ENCODE measurements around the gene LRRC40. TPM values are rescaled to one million over a fixed set of nuclear protein-coding genes. Genes with fewer than 3 reads are reported as not detected.

The LRRC40 gene
- total and polyA plus RNA-seq, 9 of the 15 experiments (the other 6 are each of a cell fraction or from before 2014, with no cell fraction given), result 16.1 to 36.2 (median 30.9) TPM

GRCh38 chr1:70247768-70248167, 42.4 kb upstream of the LRRC40 start:
- FAIRE-seq (no peak), DNase-seq (ENCODE audit: extremely low read depth in 1 of 4, low spot score in 3 of 4) (no peak), ATAC-seq (no peak)
- CTCF ChIA-PET (ENCODE audit: low intra/inter-chr PET ratio), result no interaction called here
- H3K79me2 ChIP-seq (ENCODE audit: control insufficient read depth, insufficient read depth, low read length), result 0 out of 3 replicates have a peak, but pooled peaks cover 5% of the 10 kb centered on the region
- H3K9me3 ChIP-seq (replicated peaks; ENCODE audit: control insufficient read depth, insufficient read depth, low read depth, low read length), result no peaks in the 10 kb centered on the region
- H3K9ac ChIP-seq (ENCODE audit: insufficient read depth in 1 of 2, low read depth in 2 of 2, low read length in 2 of 2), result no peak overlapping the region
- no peaks in the 10 kb centered on the region for H3K4me1 ChIP-seq (replicated peaks in 1 of 2; ENCODE audit: control insufficient read depth in 2 of 2, insufficient read depth in 2 of 2, low read length in 2 of 2)
- no peaks in the 10 kb centered on the region for H4K20me1 ChIP-seq (replicated peaks; ENCODE audit: control insufficient read depth, insufficient read depth, low read length)
- intact Hi-C loops (cut with micrococcal nuclease) (no loop called here), in situ Hi-C loops (cut with MboI) (no loop called here)
- H3K9me1 ChIP-seq (ENCODE audit: control insufficient read depth, insufficient read depth, low read length), result no peaks in the 10 kb centered on the region
- H2AFZ ChIP-seq (ENCODE audit: low read depth, low read length), result no peak overlapping the region
- BruUV-seq (replicated peaks), result no TSS peak
- H3K27ac ChIP-seq (ENCODE audit: extremely low read depth, low read depth, low read length), result no peak overlapping the region
- POLR2A ChIA-PET, result interaction anchor here (2.9 kb wide), 1 partner anchor 9 kb away, joined by 5 read pairs; no protein-coding TSS in a partner anchor
- H3K27me3 ChIP-seq (ENCODE audit: control insufficient read depth in 2 of 2, insufficient read depth in 2 of 2, low read length in 2 of 2), result no peaks in the 10 kb centered on the region
- H3K4me2 ChIP-seq (ENCODE audit: insufficient read depth, low read length), result no peak overlapping the region
- H3K36me3 ChIP-seq (ENCODE audit: control insufficient read depth, insufficient read depth, low read length), result peaks cover 99% of the 10 kb centered on the region
- no peak overlapping the region for H3K4me3 ChIP-seq
- no peak for TF ChIP-seq NONO (IDR thresholded peaks at IDR 0.05; ENCODE audit: low read depth in 2 of 2, low read length in 1 of 2)
- peak; percentile 13; the same call in 1 of the 2 replicates for TF ChIP-seq EP300 (IDR thresholded peaks at IDR 0.05; ENCODE audit: low read length)
- TF ChIP-seq IRF1 (CRISPR knock-in tag; IDR thresholded peaks at IDR 0.05; ENCODE audit: borderline replicate concordance), result no peak
- no peak for TF ChIP-seq HNRNPUL1 (IDR thresholded peaks at IDR 0.05; ENCODE audit: low read length)
- no peak for TF ChIP-seq TBL1XR1 (IDR thresholded peaks at IDR 0.05; ENCODE audit: low read length in 2 of 2)
- peak; percentile 97 for TF ChIP-seq MEIS2 (IDR thresholded peaks at IDR 0.05; ENCODE audit: partially characterized antibody)
- peak; percentile 94 for TF ChIP-seq PKNOX1 (IDR thresholded peaks at IDR 0.05)
- TF ChIP-seq ZFP1 (CRISPR knock-in tag; IDR thresholded peaks at IDR 0.05), result no peak
- TF ChIP-seq ZNF134 (CRISPR knock-in tag; conservative IDR thresholded peaks at IDR 0.05), result no peak
- TF ChIP-seq GTF3C2 (IDR thresholded peaks at IDR 0.05; ENCODE audit: borderline replicate concordance, extremely low read depth, insufficient read length), result no peak
- no peak for TF ChIP-seq SMC3 (conservative IDR thresholded peaks at IDR 0.05; ENCODE audit: insufficient read depth, low read depth, low read length)
- no peak for TF ChIP-seq NR2F6 (CRISPR knock-in tag; IDR thresholded peaks at IDR 0.05)
- TF ChIP-seq TARDBP (IDR thresholded peaks at IDR 0.05), result no peak
- TF ChIP-seq HMG20B (CRISPR knock-in tag; IDR thresholded peaks at IDR 0.05), result no peak
- no peak for TF ChIP-seq HLTF (IDR thresholded peaks at IDR 0.05)
- no peak for TF ChIP-seq KLF10 (CRISPR knock-in tag; IDR thresholded peaks at IDR 0.05)
- no peak for TF ChIP-seq E2F6 (IDR thresholded peaks at IDR 0.05; ENCODE audit: borderline replicate concordance in 1 of 2, extremely low read depth in 1 of 2, insufficient read depth in 1 of 2, insufficient read length in 1 of 2, low read depth in 1 of 2, low read length in 1 of 2, poor library complexity in 1 of 2, severe bottlenecking in 1 of 2)
- TF ChIP-seq RUNX1 (IDR thresholded peaks at IDR 0.05; ENCODE audit: low read depth), result no peak
- TF ChIP-seq ZZZ3 (IDR thresholded peaks at IDR 0.05), result no peak
